GM12878 (cell line): Measurements from ENCODE around the gene TCN1. TPM values are rescaled to one million over a fixed set of nuclear protein-coding genes. Genes with fewer than 3 reads are reported as not detected.

Experiments used
- CBFB ChIP-seq: IDR thresholded peaks from 2 replicates; pipeline ENCODE4 v1.6.1; 2016; ENCODE audit warnings: antibody characterized with exemption, low read depth
- CBX5 ChIP-seq: sonication (generic); IDR thresholded peaks from 2 replicates; pipeline ENCODE4 v1.6.1; 2016; ENCODE audit warnings: low read depth, moderate library complexity, mild to moderate bottlenecking, inconsistent platforms
- CHD2 ChIP-seq: IDR thresholded peaks from 2 replicates; pipeline ENCODE4 v1.6.1; 2011; ENCODE audit warnings: low read depth, low read length, improper control_type of control experiment, borderline replicate concordance
- FOXM1 ChIP-seq: IDR thresholded peaks from 2 replicates; pipeline ENCODE4 v1.6.1; 2012; ENCODE audit warnings: low read depth, mild to moderate bottlenecking, inconsistent platforms, low read length, moderate library complexity
- GATAD2B ChIP-seq: fragments of 450-650 bp; conservative IDR thresholded peaks from 2 replicates; pipeline ENCODE4 v1.6.1; 2017; ENCODE audit warnings: low read depth, mild to moderate bottlenecking, moderate library complexity
- MEF2A ChIP-seq: IDR thresholded peaks from 2 replicates; pipeline ENCODE4 v1.6.1; 2011; ENCODE audit warnings: low read depth, mild to moderate bottlenecking, low read length, moderate library complexity; ENCODE audit not compliant: insufficient read depth
- MEF2B ChIP-seq: fragments of 450-650 bp; IDR thresholded peaks from 2 replicates; pipeline ENCODE4 v1.6.1; 2018; ENCODE audit warnings: mild to moderate bottlenecking, moderate library complexity; ENCODE audit not compliant: partially characterized antibody, poor library complexity, severe bottlenecking
- NFIC ChIP-seq: IDR thresholded peaks from 2 replicates; pipeline ENCODE4 v1.6.1; 2012; ENCODE audit warnings: low read depth, mild to moderate bottlenecking, inconsistent platforms, low read length, moderate library complexity
- NRF1 ChIP-seq: conservative IDR thresholded peaks from 2 replicates; pipeline ENCODE4 v1.6.1; 2011; ENCODE audit warnings: mild to moderate bottlenecking, low read depth, low read length, improper control_type of control experiment
- PAX8 ChIP-seq: fragments of 450-650 bp; IDR thresholded peaks from 2 replicates; pipeline ENCODE4 v1.6.1; 2017; ENCODE audit warnings: mild to moderate bottlenecking, moderate library complexity
- SMARCA5 ChIP-seq: fragments of 450-650 bp; IDR thresholded peaks from 2 replicates; pipeline ENCODE4 v1.6.1; 2017; ENCODE audit warnings: mild to moderate bottlenecking
- SMC3 ChIP-seq: IDR thresholded peaks from 2 replicates; pipeline ENCODE4 v1.6.1; 2011; ENCODE audit warnings: low read length, improper control_type of control experiment, borderline replicate concordance
- SP1 ChIP-seq: IDR thresholded peaks from one replicate; pipeline ENCODE4 v1.6.1; 2011; ENCODE audit warnings: low read depth, low read length
- SREBF2 ChIP-seq: IDR thresholded peaks from 2 replicates; pipeline ENCODE4 v1.6.1; 2012; ENCODE audit warnings: mild to moderate bottlenecking, low read length
- ZNF384 ChIP-seq: IDR thresholded peaks from 2 replicates; pipeline ENCODE4 v1.6.1; 2012; ENCODE audit warnings: low read depth, mild to moderate bottlenecking, low read length, improper control_type of control experiment, borderline replicate concordance
- ZZZ3 ChIP-seq: IDR thresholded peaks from 2 replicates; pipeline ENCODE4 v1.6.1; 2011; ENCODE audit warnings: low read depth; ENCODE audit not compliant: control insufficient read depth, insufficient read length
- polyA plus RNA-seq, 11 experiments: library from polyadenylated mRNA; depleted of rRNA in 4 of 11; unstranded in 6 of 11; stranded (reverse) in 5 of 11; fragments of >200 nt; fragmentation: Nextera tagmentation in 4 of 11; fragmentation: Illumina TruSeq in 1 of 11; extraction: Ambion mirVana in 4 of 11; extraction: Trizol in 1 of 11; gene quantifications; 1 replicate in 1 of 11; 2 replicates in 10 of 11; pipeline versions ENCODE4 v1.2.1 to v1.2.3, GENCODE V29; 2011 to 2016; ENCODE audit warnings: inconsistent platforms in 2 of 11, missing spikeins in 2 of 11, low read depth in 1 of 11
- total RNA-seq, 4 experiments: library from RNA; depleted of rRNA in 3 of 4; stranded (reverse); fragments of >200 nt in 3 of 4; fragmentation: Illumina TruSeq in 1 of 4; extraction: Trizol in 1 of 4; gene quantifications; 2 replicates each; pipeline versions ENCODE4 v1.2.1 to v1.2.3, GENCODE V29; 2013 to 2021
- TF ChIP-seq, protein P1 (sequence below), 3 experiments: IDR thresholded peaks in 2 of 3; conservative IDR thresholded peaks in 1 of 3; 2 replicates each; pipeline ENCODE4 v1.5.1; 2011; ENCODE audit warnings: low read depth in 3 of 3, low read length in 3 of 3, mild to moderate bottlenecking in 3 of 3, control low read depth in 2 of 3, moderate library complexity in 2 of 3, inconsistent platforms in 1 of 3, mixed read lengths in 1 of 3; ENCODE audit not compliant: control insufficient read depth in 2 of 3, insufficient read depth in 1 of 3; ENCODE audit errors: extremely low read depth in 1 of 3
- TF ChIP-seq, protein P2 (sequence below): fragments of 450-650 bp; IDR thresholded peaks from 2 replicates; pipeline ENCODE4 v1.6.1; 2017; ENCODE audit warnings: antibody characterized with exemption, mild to moderate bottlenecking, moderate library complexity
- TF ChIP-seq, protein P3 (sequence below): IDR thresholded peaks from 2 replicates; pipeline ENCODE4 v1.6.1; 2012; ENCODE audit warnings: low read depth, low read length, improper control_type of control experiment
- TF ChIP-seq, protein P4 (sequence below): IDR thresholded peaks from 2 replicates; pipeline ENCODE4 v1.6.1; 2012; ENCODE audit warnings: low read length, inconsistent platforms
- TF ChIP-seq, protein P5 (sequence below): fragments of 450-650 bp; IDR thresholded peaks from 2 replicates; pipeline ENCODE4 v1.6.1; 2018; ENCODE audit warnings: mild to moderate bottlenecking, low read depth, moderate library complexity; ENCODE audit not compliant: partially characterized antibody

The TCN1 gene
- total and polyA plus RNA-seq, 10 of the 15 experiments (the other 5 are each of a cell fraction or from before 2014, with no cell fraction given) = not detected

DNA sequence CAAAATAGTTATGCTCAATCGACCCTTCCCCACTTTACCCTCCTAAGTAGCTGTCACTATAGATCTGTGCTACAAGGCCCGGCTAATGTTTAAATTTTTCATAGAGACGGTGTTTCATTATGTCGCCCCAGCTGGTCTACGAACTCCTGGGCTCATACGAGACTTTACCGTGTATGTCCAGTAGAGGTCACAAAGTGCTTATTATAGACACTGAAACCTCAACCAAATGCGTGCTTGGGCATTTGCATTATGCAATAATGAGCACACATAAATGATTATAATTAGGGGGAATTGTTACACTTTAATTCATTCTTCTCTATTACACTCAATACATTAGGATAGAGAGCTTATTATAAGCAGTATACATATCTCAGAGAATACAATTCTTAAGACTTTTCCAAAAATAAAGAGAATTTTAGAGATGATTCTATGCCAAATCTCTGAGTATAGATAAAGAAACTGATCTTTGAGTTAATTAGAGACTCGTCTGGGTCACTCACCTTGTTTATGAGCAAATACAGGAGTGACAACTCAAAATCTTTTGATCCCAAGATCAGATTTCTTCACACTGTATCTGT lies 43.2 kb downstream of the TCN1 start (continued):
- TF ChIP-seq SREBF2 = no peak
- no peak for TF ChIP-seq NFIC
- 0 out of 2 replicates have a peak, but pooled peaks have one; percentile 51 for TF ChIP-seq SMARCA5
- no peak for TF ChIP-seq GATAD2B
- TF ChIP-seq, protein P1, sequence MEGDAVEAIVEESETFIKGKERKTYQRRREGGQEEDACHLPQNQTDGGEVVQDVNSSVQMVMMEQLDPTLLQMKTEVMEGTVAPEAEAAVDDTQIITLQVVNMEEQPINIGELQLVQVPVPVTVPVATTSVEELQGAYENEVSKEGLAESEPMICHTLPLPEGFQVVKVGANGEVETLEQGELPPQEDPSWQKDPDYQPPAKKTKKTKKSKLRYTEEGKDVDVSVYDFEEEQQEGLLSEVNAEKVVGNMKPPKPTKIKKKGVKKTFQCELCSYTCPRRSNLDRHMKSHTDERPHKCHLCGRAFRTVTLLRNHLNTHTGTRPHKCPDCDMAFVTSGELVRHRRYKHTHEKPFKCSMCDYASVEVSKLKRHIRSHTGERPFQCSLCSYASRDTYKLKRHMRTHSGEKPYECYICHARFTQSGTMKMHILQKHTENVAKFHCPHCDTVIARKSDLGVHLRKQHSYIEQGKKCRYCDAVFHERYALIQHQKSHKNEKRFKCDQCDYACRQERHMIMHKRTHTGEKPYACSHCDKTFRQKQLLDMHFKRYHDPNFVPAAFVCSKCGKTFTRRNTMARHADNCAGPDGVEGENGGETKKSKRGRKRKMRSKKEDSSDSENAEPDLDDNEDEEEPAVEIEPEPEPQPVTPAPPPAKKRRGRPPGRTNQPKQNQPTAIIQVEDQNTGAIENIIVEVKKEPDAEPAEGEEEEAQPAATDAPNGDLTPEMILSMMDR (IDR thresholded peaks at IDR 0.05 in 2 of 3, conservative IDR thresholded peaks at IDR 0.05 in 1 of 3; ENCODE audit: control insufficient read depth in 2 of 3, extremely low read depth in 1 of 3, insufficient read depth in 1 of 3, low read depth in 3 of 3, low read length in 3 of 3) = peak; percentile 48 to 72 (median 61); a peak in 5 of 6 replicates
- peak; percentile 23 for TF ChIP-seq MEF2B
- no peak for TF ChIP-seq CBFB
- no peak for TF ChIP-seq NRF1
- TF ChIP-seq, protein P2, sequence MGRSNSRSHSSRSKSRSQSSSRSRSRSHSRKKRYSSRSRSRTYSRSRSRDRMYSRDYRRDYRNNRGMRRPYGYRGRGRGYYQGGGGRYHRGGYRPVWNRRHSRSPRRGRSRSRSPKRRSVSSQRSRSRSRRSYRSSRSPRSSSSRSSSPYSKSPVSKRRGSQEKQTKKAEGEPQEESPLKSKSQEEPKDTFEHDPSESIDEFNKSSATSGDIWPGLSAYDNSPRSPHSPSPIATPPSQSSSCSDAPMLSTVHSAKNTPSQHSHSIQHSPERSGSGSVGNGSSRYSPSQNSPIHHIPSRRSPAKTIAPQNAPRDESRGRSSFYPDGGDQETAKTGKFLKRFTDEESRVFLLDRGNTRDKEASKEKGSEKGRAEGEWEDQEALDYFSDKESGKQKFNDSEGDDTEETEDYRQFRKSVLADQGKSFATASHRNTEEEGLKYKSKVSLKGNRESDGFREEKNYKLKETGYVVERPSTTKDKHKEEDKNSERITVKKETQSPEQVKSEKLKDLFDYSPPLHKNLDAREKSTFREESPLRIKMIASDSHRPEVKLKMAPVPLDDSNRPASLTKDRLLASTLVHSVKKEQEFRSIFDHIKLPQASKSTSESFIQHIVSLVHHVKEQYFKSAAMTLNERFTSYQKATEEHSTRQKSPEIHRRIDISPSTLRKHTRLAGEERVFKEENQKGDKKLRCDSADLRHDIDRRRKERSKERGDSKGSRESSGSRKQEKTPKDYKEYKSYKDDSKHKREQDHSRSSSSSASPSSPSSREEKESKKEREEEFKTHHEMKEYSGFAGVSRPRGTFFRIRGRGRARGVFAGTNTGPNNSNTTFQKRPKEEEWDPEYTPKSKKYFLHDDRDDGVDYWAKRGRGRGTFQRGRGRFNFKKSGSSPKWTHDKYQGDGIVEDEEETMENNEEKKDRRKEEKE = no peak
- TF ChIP-seq CHD2 = no peak
- TF ChIP-seq, protein P3, sequence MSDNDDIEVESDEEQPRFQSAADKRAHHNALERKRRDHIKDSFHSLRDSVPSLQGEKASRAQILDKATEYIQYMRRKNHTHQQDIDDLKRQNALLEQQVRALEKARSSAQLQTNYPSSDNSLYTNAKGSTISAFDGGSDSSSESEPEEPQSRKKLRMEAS = no peak
- TF ChIP-seq SMC3 = peak; percentile 64; the same call in 1 of the 2 replicates
- TF ChIP-seq MEF2A = no peak
- TF ChIP-seq, protein P4, sequence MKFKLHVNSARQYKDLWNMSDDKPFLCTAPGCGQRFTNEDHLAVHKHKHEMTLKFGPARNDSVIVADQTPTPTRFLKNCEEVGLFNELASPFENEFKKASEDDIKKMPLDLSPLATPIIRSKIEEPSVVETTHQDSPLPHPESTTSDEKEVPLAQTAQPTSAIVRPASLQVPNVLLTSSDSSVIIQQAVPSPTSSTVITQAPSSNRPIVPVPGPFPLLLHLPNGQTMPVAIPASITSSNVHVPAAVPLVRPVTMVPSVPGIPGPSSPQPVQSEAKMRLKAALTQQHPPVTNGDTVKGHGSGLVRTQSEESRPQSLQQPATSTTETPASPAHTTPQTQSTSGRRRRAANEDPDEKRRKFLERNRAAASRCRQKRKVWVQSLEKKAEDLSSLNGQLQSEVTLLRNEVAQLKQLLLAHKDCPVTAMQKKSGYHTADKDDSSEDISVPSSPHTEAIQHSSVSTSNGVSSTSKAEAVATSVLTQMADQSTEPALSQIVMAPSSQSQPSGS = no peak
- TF ChIP-seq ZZZ3 = no peak
- TF ChIP-seq, protein P5, sequence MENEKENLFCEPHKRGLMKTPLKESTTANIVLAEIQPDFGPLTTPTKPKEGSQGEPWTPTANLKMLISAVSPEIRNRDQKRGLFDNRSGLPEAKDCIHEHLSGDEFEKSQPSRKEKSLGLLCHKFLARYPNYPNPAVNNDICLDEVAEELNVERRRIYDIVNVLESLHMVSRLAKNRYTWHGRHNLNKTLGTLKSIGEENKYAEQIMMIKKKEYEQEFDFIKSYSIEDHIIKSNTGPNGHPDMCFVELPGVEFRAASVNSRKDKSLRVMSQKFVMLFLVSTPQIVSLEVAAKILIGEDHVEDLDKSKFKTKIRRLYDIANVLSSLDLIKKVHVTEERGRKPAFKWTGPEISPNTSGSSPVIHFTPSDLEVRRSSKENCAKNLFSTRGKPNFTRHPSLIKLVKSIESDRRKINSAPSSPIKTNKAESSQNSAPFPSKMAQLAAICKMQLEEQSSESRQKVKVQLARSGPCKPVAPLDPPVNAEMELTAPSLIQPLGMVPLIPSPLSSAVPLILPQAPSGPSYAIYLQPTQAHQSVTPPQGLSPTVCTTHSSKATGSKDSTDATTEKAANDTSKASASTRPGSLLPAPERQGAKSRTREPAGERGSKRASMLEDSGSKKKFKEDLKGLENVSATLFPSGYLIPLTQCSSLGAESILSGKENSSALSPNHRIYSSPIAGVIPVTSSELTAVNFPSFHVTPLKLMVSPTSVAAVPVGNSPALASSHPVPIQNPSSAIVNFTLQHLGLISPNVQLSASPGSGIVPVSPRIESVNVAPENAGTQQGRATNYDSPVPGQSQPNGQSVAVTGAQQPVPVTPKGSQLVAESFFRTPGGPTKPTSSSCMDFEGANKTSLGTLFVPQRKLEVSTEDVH = no peak
- TF ChIP-seq PAX8 = no peak
- no peak for TF ChIP-seq SP1
- no peak for TF ChIP-seq CBX5
- no peak for TF ChIP-seq ZNF384
- TF ChIP-seq FOXM1 = peak; percentile 28; the same call in 1 of the 2 replicates
